Endometrial microvascular endothelial cells (primary cell): ENCODE data around the gene RNPEPL1. TPM values are rescaled to one million over a fixed set of nuclear protein-coding genes. Genes with fewer than 3 reads are reported as not detected.

Source experiments
- in situ Hi-C: cut with HindIII; loops from 2 replicates; pipeline ENCODE4 v1.10.0; 2017; ENCODE audit warnings: low sequenced_read_pairs, low pct_unique_long_range_greater_than_20kb; ENCODE audit errors: inconsistent ontology term
- total RNA-seq: library from RNA; depleted of rRNA; stranded (reverse); fragments of >200 nt; gene quantifications from one replicate; pipeline ENCODE4 v1.2.3, GENCODE V29; 2015; ENCODE audit errors: inconsistent ontology term

Gene RNPEPL1
- total RNA-seq, 1 donor from 2014 or later = 23.2 TPM

DNA sequence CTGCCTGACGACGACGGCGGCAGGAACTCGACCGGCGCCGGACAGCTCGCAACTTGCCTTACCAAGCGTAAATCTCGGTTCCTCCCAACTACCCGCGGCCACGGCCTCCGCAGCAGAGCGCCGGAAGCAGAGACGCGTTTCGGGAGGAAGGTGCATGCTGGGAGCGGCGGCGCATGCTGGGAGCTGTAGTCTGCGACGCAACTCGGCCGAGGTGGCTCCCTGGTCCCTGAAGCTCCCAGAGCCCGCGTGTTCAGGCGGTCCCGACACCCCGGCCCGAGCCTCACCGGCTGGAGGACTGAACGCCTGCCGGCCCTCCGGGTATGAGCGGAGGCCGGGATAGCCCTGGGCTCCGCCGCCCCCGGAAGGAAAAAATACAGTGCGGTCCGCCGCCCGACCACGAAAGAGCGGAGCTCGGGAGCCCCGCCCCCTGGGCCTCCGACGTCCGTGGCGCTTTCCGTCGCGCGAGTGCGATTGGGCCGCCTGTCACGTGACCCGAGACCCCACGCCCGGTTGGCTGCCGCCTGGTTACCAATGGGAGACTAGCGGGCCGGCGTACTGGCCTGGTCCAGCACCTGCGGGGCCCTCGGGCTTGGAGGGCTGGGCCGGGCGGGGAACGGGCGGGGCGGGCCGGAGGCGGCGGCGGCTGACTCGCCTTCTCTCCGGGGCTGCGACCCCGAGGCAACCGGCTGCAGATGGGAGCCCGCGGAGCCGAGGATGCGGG, 18.1 kb downstream of the RNPEPL1 start, which contains the start of gene CAPN10:
CAPN10 (plus strand) TSS at position 537 of the 721 bp plus-strand sequence; CDS start at position 715, 178 bp downstream.
- in situ Hi-C loops = no loop called here

DNA sequence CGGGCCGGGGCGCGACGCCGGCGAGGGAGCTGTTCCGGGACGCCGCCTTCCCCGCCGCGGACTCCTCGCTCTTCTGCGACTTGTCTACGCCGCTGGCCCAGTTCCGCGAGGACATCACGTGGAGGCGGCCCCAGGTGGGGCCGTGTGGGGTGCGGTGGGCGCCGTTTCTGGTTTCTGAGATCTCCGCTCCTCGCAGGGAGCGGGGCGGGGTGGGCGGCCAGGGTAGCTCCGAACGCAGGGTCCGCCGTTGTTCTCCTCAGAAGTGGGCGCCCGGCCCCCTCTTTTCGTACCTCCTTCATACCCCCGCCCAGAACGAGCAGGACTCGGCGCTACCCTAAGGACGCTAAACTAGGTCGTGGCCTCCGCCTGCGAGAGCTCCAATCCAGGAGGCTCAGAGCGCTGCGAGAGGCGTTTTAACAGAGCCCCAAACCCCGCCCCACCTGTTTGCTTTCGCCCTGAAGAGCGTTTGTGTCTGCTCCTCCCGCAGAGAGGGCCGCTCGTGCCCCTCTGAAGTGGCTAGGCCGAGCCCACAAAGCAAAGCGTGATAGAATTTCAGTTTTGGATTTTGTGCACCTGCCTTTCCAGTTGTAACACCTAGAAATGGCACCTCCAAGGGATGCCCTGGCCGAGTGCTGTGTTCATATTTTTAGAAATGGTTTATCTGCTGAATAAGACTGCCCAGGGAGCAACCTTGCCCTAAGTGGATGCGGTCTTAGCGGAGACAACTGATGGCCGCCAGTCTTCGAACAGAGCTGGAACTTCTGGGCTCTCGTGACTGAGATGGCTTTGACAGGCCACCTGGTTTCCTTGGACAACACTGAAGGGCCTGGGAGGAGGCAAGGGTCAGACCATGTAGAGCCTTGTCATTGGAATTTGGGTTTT, 18.9 kb downstream of the RNPEPL1 start:
- in situ Hi-C loops = no loop called here

DNA sequence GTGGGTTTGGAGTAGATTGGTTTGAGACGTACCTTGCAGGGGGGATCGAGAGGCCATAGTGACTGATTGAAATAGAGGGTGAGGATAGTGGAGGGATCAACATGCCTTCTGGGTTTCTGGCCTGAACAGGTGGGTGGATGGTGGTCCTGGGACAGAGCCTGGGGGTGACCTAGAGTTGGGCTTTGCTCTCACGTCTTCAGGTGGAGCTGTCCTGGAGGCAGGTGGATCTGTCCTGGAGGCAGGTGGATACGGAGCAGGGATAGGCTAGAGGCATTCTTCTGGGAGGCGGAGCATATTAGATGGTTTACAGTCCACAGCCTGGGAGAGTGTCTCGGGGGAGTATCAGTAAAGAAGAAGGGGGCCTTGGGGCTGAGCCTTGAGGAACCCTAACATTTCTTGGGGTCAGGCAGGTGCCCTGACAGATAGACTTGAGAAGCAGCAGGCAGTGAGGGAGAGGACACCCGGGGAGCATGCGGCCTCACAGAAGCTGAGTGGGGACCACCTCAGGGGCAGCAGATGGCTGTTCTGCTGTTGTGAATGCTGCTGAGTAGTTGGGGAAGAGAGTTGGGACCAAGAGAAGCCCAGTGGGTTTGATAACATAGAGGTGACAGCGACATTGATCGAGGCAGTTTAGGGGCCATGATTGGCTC, 19.8 kb downstream of the RNPEPL1 start:
- in situ Hi-C loops = no loop called here

DNA sequence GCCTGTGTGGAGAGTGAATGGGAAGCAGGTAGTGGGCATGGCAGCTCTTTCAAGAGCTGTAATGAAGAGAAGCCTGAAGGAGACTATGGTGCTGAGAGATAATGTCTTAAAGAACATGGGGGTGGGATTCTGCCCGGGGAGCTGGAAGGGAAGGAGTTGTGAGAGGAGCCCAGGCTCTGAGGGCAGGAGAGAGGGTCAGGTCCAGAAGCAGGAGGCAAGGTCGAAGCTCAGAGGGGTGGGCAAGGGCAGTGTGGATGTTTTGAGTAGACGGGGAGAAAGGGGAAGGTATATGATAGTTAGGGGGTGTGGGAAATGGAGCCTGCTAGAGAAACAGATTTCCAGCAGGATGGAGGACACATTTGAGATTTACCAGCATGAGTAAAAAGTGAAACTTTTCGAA, 20.4 kb downstream of the RNPEPL1 start:
- in situ Hi-C loops = no loop called here

DNA sequence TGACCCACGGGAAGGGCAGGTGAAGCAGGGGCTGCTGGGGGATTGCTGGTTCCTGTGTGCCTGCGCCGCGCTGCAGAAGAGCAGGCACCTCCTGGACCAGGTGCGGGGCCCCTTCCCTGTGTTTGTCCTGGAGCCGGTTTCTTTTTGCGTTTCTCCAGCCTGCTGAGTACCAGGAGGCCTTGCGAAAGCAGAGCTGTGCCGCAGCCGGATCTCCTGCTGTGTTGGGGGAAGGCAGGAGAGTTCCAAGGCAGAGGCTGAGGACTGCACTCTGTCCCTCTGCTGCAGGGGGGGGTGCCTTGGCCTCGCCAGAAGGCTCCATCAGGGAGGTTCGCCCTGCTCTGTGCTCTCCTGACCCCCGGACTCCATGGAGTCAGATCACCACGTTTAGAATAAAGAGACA, 21.1 kb downstream of the RNPEPL1 start:
- in situ Hi-C loops = no loop called here

DNA sequence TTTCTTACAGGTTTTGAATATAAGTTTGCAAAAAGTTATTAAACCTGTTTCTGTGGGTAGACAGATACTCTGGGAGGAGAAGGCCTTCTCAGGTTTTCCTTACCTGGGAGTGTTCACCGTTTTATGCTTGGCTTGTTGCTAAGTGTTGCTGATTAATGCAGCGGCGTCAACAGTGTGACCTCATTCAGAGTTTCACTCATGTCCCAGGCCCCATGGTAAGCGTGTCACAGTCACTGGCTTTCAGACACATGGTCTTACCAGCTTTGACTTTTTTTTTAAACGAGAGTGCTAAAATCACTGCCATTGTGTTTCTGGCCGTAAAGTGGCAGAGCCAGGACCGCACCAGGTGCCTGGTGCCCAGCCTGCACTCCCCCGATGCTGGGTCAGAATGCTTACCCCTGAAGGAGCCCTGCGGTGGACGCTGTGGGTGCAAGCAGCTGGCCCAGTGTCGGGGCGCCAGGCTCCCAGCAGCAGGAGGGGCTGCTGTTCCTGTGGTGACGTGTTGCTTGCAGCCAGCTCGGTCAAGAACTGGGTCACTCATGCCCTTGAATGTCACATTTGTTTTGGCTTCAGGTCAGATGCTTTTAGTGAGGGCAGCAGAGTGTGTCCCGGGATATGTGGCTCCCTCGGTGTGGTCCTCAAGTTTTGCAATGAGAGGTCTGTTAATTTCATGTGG, 21.7 kb downstream of the RNPEPL1 start:
- in situ Hi-C loops = no loop called here

DNA sequence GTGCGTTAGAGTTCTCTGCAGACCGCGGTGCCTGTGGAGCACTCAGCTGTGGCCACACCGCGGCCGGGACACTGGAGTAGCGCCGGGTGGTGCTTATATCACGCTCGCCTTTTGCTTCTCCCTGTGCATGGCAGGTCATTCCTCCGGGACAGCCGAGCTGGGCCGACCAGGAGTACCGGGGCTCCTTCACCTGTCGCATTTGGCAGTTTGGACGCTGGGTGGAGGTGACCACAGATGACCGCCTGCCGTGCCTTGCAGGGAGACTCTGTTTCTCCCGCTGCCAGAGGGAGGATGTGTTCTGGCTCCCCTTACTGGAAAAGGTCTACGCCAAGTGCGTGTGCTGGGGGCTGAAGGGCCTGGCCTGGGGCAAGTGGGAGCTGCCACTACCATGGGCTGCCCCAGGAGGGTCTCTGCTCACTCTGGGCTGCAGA, 22.4 kb downstream of the RNPEPL1 start:
- in situ Hi-C loops = no loop called here

DNA sequence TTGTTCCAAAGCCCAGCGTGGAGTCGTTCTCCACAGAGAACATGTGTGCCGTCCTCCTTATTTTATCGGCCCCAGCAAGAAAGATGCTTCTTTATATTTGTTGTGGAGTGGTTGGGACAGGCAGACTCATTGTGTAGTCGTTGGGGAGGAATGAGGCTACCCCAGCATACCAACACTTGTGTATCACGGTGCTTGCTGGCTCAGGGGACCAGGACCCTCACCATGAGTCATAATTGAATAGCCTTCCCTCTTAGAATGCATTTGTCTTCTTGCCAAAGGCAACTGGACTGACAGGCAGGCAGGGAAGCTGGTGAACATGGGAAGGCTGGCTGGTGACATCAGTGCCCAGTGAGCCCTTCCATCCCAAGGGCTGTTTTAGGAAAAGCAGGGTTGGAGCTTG, 22.9 kb downstream of the RNPEPL1 start:
- in situ Hi-C loops = no loop called here

DNA sequence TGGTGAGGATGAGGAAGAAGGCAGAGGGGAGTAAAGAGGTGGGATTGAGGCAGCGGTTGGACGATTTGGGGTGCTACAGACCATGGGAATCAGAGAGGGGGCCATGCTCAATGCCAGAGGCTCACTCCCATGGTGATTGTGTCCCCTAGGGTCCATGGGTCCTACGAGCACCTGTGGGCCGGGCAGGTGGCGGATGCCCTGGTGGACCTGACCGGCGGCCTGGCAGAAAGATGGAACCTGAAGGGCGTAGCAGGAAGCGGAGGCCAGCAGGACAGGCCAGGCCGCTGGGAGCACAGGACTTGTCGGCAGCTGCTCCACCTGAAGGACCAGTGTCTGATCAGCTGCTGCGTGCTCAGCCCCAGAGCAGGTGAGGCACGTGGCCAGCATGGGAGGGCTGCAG, 23.5 kb downstream of the RNPEPL1 start:
- in situ Hi-C loops = no loop called here

DNA sequence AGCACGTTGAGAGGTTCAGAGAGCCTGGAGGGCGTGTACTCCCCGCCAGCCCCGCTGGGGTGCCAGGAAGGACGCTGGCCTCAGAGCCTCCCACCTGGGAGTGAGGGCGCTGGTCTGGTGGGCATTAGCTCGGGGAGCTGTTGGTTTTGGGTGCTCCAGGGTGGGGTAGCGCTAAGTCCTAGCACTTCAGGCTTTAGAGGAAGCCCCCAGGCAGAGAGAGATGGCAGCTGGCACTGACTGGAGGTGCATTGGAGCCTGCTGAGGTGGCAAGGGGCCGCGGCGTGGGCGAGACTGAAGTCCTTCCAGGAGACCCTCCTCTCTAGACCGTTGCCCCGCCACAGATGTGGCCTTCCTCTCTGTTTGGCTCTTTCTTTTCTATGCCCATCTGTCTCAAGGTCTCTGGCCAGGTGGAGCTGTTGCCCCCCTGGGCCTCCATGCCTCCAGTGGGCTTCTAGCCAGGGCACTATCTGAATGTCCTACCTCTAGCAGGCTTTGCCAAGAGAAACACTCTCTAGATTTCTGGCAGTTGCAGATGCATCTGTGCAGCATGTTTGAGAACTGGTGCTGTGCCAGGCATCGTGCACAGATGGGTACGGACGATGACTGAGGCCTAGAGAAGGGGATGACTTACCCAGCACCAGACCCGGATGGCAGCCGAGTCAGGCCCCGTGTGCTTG, 24.9 kb downstream of the RNPEPL1 start:
- in situ Hi-C loops = no loop called here

DNA sequence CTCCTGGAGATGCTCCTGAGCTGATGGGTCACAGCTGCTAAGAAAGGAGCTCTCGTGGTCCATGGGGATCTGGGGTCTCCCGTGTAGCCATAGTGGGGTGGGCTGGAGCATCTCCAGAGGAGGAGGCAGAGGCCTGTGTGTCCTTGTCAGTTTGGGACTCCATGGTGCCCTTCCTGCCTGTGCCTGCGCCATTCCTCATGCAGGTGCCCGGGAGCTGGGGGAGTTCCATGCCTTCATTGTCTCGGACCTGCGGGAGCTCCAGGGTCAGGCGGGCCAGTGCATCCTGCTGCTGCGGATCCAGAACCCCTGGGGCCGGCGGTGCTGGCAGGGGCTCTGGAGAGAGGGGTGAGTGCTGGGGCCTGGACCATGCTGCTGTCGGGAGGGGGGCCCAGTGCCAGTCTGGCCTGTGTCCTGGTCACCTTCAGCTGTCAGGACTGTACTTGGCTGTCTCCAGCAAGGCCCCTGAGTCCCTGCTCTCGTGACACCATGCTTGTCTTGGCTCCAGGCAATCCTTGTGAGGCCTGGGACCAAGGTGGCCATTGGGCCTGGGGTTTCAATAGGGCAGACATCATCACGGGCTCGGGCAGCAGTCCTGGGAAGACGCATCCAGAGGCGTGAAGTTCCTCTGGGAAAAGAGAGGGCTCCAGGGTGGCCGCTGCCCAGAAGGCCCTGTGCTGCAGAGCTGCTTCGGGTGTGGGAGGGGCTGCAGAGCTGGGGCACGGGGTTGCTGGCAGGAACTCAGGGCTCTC, 25.6 kb downstream of the RNPEPL1 start:
- in situ Hi-C loops = no loop called here

DNA sequence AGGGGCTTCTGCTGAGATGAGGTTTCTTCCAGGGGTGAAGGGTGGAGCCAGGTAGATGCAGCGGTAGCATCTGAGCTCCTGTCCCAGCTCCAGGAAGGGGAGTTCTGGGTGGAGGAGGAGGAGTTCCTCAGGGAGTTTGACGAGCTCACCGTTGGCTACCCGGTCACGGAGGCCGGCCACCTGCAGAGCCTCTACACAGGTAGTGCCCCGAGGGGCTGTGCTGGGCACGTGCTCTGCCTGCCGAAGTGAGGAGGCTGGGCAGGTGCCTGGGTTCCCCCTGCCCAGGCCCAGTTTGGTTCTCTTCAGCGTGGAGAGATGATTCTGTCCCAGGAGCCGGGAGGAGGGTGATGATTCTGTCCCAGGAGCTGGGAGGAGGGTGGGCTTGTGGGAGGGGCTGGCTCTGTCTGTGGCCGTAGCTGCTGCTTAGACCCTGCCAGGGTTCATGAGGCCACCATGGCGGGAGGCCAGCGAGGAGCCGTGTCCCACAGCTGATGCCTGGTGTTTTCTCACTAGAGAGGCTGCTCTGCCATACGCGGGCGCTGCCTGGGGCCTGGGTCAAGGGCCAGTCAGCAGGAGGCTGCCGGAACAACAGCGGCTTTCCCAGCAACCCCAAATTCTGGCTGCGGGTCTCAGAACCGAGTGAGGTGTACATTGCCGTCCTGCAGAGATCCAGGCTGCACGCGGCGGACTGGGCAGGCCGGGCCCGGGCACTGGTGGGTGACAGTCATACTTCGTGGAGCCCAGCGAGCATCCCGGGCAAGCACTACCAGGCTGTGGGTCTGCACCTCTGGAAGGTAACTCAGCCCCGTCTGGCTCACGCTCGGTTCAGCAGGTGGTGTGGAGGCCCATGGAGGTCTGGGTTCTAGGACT, 26.5 kb downstream of the RNPEPL1 start:
- in situ Hi-C loops = no loop called here

DNA sequence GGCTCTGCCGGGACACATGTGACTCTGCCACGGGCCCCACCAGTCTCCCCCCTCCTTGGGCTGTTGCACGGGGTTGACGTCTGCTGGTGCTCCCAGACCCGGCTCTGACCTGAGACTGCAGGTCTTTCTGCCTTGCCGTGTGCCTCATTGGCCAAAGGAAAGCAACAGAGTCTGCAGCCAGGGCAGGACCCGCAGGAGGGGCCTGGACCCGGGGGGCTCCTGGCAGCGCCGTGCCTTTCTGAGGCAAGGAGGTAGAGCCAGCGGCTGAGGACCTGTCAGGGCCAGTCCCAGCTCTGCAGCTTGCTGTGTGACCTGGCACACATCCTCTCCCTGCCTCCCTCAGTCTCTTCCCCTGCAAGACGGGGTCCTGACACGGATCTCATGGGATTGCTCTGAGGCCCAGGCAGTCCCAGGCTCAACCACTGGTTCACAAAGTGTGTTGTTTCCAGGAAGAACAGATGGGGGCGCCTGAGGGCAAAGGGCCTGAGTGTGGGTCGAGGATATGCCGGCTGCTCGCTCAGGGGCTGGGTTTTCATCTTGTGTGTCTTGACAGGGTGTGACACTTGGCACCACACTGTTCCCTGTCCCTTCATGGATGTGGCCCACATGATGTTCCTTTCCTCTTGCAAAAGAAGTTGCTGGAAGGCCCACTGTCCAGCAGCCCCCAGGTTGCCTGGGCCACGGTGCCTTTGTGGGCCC, 27.2 kb downstream of the RNPEPL1 start:
- in situ Hi-C loops = no loop called here

DNA sequence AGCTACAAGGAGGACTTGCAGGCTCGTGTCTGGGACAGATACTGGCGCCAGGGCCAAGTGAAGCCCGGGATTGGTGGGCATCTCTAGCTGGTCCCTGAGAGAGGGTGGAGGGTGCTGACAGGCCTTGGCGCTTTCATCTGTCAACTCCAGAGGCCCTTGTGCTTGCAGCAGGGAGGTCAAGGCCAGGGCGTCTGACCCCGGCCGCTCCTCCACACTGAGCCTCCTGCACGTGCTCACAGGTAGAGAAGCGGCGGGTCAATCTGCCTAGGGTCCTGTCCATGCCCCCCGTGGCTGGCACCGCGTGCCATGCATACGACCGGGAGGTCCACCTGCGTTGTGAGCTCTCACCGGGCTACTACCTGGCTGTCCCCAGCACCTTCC, 27.8 kb downstream of the RNPEPL1 start:
- in situ Hi-C loops = no loop called here

DNA sequence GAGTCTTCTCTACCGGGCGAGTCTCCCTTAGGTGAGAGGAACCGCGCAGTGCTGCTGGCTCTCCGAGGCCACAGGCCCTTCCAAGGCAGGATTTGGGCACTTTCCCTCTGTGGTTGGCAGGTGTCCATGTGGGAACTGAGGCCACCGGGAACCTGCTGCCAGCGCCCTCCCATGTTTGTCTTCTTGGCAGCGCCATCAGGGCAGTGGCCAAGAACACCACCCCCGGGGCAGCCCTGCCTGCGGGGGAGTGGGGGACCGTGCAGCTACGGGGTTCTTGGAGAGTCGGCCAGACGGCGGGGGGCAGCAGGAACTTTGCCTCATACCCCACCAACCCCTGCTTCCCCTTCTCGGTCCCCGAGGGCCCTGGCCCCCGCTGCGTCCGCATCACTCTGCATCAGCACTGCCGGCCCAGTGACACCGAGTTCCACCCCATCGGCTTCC, 28.2 kb downstream of the RNPEPL1 start:
- in situ Hi-C loops = no loop called here

DNA sequence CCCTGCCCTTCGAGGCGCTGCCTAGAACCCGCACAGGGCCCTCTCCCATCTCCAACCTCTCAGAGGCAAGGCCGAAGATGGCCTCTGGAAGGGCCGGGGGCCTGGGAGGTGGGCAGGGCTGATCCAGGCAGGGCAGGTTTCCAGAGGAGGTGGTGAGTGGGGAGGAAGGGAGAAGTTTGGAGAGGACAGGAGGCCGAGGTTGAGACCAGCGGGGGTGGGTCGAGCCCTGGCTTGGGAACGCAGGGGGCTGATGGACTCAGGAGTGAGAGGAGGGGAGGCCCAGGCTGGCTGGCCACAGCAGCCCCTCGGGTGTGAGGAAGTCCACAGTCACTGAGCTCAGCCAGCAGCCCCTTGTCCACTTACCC, 28.8 kb downstream of the RNPEPL1 start:
- in situ Hi-C loops = no loop called here
